Pancreas (tissue), 10 donors: Measurements from ENCODE around the gene TIPARP. TPM values are rescaled to one million over a fixed set of nuclear protein-coding genes. Genes with fewer than 3 reads are reported as not detected.

Experiments
- ATAC-seq, 4 donors: fragments of 200-7000 bp; cut with Tn5 transposase; one replicate each; pipeline versions ENCODE4 v1.8.0 to v1.9.1; 2020; ENCODE audit warnings: mild to moderate bottlenecking in 4 of 4, moderate library complexity in 4 of 4
- DNase-seq, 6 donors: peaks; one replicate each; pipeline ENCODE4 v3.0.0-alpha.2; 2020
- FAIRE-seq: peaks from 2 replicates; lab custom pipeline; 2012; peaks lifted over from hg19 to GRCh38; lab: Jason Lieb, UNC
- H3K27ac ChIP-seq, 4 donors: fragments of 200-600 bp; sonication (generic); 1 replicate in 3 of 4; 2 replicates in 1 of 4; pipeline versions ENCODE4 v1.5.0 to v1.8.0; 2020
- H3K27me3 ChIP-seq, 4 donors: fragments of 200-600 bp; one replicate each; pipeline ENCODE4 v1.8.0; 2021
- H3K36me3 ChIP-seq, 3 donors: fragments of 200-600 bp; sonication (generic) in 1 of 3; one replicate each; pipeline versions ENCODE4 v1.5.0 to v1.8.0; 2020 to 2021
- H3K4me1 ChIP-seq, 3 donors: fragments of 200-600 bp; one replicate each; pipeline ENCODE4 v1.8.0; 2021
- H3K4me3 ChIP-seq, 4 donors: fragments of 200-600 bp; sonication (generic) in 2 of 4; one replicate each; pipeline versions ENCODE4 v1.5.0 to v1.8.0; 2020 to 2021
- H3K9me3 ChIP-seq, 4 donors: fragments of 200-600 bp; one replicate each; pipeline ENCODE4 v1.8.0; 2021
- WGBS, 2 donors: extraction: QIAGEN DNeasy Blood & Tissue Kit; methylation state at CpG; one replicate each; pipeline ENCODE4 v1.1.7; 2013; 5-methylcytosine and 5-hydroxymethylcytosine counted together
- intact Hi-C, 3 donors: fragments of 100-400 bp; cut with DNase I; formaldehyde crosslinking; loops; one replicate each; pipeline versions ENCODE4 v1.11.1 to v1.14.2; 2022
- polyA plus RNA-seq, 2 donors: library from polyadenylated mRNA; stranded (reverse); fragments of 200-250 nt; gene quantifications; one replicate each; pipeline ENCODE4 v1.2.3, GENCODE V29; 2013
- total RNA-seq, 6 donors: library from RNA; stranded (reverse); fragmentation: NEBNext Ultra II Directional in 4 of 6; extraction: Animal tissue kit (Norgen Biotek cat#: 25700) in 4 of 6; gene quantifications; one replicate each; pipeline versions ENCODE4 v1.2.1 to v1.2.4, GENCODE V29; 2021 to 2023
- TF ChIP-seq, protein P1 (sequence below), 4 donors: fragments of 200-600 bp; sonication (generic) in 3 of 4; IDR thresholded peaks; one replicate each; pipeline versions ENCODE4 v1.5.0 to v1.8.0; 2021; ENCODE audit warnings: antibody characterized with exemption in 4 of 4
- donor health status: healthy with polysubstance abuse.
- donor health status: DM: no; HTN: no; CAD: no; lungs with moderate emphysema.
- donor health status: DM: no; HTN: no; CAD: no.
- donor health status: control.
- donor health status: control.
- donor health status: Bipolar disorder and iron deficiency.
- donor health status: DM: yes; HTN: yes; CAD: no.
- donor health status: DM: no; HTN: no; CAD: no.
- donor health status: DM: no; HTN: no; CAD: no.
- donor health status: DM: yes; HTN: yes; CAD: no.

Gene TIPARP
- total and polyA plus RNA-seq, 8 donors, result 6.0 to 15.0 (median 10.1) TPM

DNA sequence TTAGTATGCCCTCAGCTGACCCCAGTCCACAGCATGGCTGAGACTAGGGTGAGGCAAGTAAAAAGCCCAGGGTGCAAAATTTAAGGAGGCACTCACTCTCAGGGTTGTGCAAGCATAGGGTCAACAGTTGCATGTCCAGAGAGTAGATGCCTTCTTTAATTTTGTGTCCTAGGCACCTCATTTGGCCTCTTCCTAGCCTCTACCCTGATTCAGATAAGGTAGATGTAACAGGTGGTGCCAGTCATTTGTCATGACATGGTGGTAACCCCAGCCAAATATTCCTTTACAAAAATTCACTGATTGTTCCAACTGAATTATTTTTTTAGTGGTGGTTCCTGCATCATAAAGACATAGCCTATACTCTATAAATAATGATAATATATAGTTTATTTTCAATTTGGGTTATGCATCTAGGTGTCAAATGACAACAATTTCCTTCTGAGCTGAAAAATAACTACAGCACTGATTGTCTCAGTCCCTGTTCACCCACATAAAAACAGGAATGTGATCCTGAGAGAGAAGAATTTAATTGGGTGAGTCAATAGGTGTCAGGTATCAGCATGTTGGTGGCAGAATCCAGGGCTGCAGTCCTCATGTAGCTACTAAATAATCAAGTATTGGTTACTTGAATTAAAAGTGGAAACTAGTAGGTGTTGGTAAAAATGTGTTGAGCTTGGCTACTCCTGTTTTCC lies 44.2 kb upstream of the TIPARP start:
- peak in 1 of 4 donors; percentile 28 for ATAC-seq
- Histone ChIP-seq H3K36me3 (no peaks in the 10 kb centered on the region), H3K9me3 (no peaks in the 10 kb centered on the region), H3K4me1 (peaks cover 0 to 5% (median 0%) of the 10 kb centered on the region in 3 donors), H3K27ac (no peak overlapping the region), H3K4me3 (no peak overlapping the region), H3K27me3 (no peaks in the 10 kb centered on the region)
- intact Hi-C loops, result no loop called here
- no peak for FAIRE-seq
- no peak for DNase-seq
- TF ChIP-seq, protein P1, sequence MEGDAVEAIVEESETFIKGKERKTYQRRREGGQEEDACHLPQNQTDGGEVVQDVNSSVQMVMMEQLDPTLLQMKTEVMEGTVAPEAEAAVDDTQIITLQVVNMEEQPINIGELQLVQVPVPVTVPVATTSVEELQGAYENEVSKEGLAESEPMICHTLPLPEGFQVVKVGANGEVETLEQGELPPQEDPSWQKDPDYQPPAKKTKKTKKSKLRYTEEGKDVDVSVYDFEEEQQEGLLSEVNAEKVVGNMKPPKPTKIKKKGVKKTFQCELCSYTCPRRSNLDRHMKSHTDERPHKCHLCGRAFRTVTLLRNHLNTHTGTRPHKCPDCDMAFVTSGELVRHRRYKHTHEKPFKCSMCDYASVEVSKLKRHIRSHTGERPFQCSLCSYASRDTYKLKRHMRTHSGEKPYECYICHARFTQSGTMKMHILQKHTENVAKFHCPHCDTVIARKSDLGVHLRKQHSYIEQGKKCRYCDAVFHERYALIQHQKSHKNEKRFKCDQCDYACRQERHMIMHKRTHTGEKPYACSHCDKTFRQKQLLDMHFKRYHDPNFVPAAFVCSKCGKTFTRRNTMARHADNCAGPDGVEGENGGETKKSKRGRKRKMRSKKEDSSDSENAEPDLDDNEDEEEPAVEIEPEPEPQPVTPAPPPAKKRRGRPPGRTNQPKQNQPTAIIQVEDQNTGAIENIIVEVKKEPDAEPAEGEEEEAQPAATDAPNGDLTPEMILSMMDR (IDR thresholded peaks at IDR 0.05), result no peak

DNA sequence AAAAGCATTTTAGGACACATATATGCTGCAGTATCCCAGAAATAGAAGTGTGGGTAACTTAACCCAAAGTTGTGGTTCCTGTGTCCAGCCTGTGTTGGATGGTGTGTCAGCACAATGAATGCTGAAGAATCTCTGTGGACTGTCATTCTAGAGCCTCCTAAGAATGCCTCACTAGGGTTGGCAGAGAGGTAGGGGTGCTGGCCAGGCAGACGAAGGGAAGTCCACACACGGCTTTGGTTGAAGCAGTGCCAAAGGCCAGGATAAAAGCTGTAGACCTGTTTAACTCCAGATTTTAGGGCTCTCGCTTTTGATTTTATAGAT lies 43.7 kb upstream of the TIPARP start:
- Histone ChIP-seq H3K27me3 (no peaks in the 10 kb centered on the region), H3K9me3 (no peaks in the 10 kb centered on the region), H3K36me3 (no peaks in the 10 kb centered on the region), H3K4me1 (peaks cover 0 to 5% (median 0%) of the 10 kb centered on the region in 3 donors), H3K27ac (no peak overlapping the region), H3K4me3 (no peak overlapping the region)
- WGBS, 2 donors, result 26 to 41% methylated on average over 3 of the region's 3 CpGs
- intact Hi-C loops, result no loop called here
- TF ChIP-seq, protein P1 (IDR thresholded peaks at IDR 0.05), result no peak
- FAIRE-seq (no peak), ATAC-seq (no peak), DNase-seq (no peak)

DNA sequence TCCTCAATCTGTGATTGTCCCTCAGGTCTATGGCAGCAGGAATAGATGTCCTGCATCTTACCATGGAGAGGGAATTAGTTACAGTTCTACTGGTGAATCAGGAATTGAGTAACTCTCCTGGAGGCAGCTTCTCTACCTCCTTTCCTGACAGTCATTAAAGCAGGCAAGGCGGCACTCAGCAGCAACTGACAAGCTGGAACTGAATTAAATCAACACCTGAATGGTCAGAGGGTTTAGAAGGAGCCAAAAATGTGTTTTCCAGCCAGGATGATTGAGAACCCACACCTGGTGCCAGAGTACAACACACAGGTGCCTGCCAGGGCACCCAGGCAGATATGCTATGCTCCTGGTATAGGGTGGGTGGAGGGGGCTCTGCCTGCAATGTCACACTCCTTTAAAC lies 43.1 kb upstream of the TIPARP start:
- DNase-seq (no peak), FAIRE-seq (no peak), ATAC-seq (peak in 3 of 4 donors; percentile 24 to 38 (median 33))
- WGBS, 2 donors, result 26 to 28% methylated on average over 1 of the region's 1 CpG
- no peak overlapping the region for H3K4me3 ChIP-seq
- H3K27me3 ChIP-seq, result no peaks in the 10 kb centered on the region
- no peaks in the 10 kb centered on the region for H3K36me3 ChIP-seq
- H3K4me1 ChIP-seq, result peaks cover 0 to 5% (median 0%) of the 10 kb centered on the region in 3 donors
- H3K9me3 ChIP-seq, result no peaks in the 10 kb centered on the region
- intact Hi-C loops, result no loop called here
- no peak overlapping the region for H3K27ac ChIP-seq
- TF ChIP-seq, protein P1 (IDR thresholded peaks at IDR 0.05), result no peak

DNA sequence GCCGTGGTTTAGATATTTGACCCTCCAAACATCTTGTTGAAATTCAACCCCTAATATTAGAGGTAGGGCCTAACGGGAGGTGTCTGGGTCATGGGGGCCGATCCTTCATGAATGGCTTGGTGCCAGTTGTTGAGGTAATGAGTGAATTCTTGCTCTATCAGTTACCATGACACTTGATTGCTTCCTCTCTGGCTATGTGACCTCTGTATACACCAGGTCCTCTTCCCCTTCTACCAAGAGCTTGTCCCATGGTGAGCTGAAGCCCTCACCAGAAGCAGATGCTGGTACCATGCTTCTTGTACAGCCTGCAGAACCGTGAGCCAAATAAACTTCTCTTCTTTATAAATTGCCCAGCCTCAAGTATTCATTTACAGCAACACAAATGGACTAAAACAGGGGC lies 41.8 kb upstream of the TIPARP start:
- FAIRE-seq, result no peak
- intact Hi-C loops, result no loop called here

DNA sequence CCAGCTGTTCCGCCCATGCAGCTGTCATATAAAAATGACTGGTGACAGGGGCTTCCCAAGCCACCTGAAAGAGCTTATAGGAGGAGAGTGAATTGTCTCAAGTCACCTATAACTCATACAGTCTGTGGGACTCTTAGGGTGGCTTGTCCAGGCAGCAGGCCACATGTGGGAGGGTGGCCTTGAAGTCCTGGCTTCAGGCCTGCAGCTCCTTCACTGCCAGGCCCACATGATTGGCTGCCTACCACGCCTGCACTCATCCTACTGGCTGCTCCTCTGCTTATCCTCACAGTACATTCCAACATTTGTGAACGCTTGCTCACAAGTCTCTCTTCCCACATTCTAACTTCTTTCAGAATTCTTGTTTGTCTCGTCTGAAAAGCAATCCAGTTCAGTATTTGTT lies 41.1 kb upstream of the TIPARP start:
- ATAC-seq, result peak; percentile 93 to 97 (median 96)
- DNase-seq, result peak; percentile 65 to 86 (median 79)
- no peak for FAIRE-seq
- H3K27me3 ChIP-seq, result no peaks in the 10 kb centered on the region
- no peaks in the 10 kb centered on the region for H3K9me3 ChIP-seq
- H3K36me3 ChIP-seq, result no peaks in the 10 kb centered on the region
- intact Hi-C loops, result no loop called here
- TF ChIP-seq, protein P1 (IDR thresholded peaks at IDR 0.05), result no peak
- peaks cover 0 to 6% (median 5%) of the 10 kb centered on the region in 3 donors for H3K4me1 ChIP-seq
- H3K27ac ChIP-seq, result peak overlapping the region in 1 of 4 donors; percentile 12
- no peak overlapping the region for H3K4me3 ChIP-seq
- 32 to 38% methylated on average over 4 of the region's 4 CpGs for WGBS, 2 donors

More for the DNA sequence above, 41.8 kb upstream of the TIPARP start:
- ATAC-seq (no peak), DNase-seq (no peak)
- WGBS, 2 donors, result 75 to 86% methylated on average over 4 of the region's 4 CpGs
- Histone ChIP-seq H3K27ac (no peak overlapping the region), H3K9me3 (no peaks in the 10 kb centered on the region), H3K4me3 (no peak overlapping the region), H3K27me3 (no peaks in the 10 kb centered on the region), H3K36me3 (no peaks in the 10 kb centered on the region), H3K4me1 (peaks cover 0 to 5% (median 1%) of the 10 kb centered on the region in 3 donors)
- TF ChIP-seq, protein P1 (IDR thresholded peaks at IDR 0.05), result no peak
